Measurements from ENCODE around the gene SLC51A.
"Not testable (repeated sequence)": the region's sequence is repeated elsewhere in the genome, so short reads cannot be mapped to it uniquely, and the experiment has no call there.

The SLC51A gene

DNA sequence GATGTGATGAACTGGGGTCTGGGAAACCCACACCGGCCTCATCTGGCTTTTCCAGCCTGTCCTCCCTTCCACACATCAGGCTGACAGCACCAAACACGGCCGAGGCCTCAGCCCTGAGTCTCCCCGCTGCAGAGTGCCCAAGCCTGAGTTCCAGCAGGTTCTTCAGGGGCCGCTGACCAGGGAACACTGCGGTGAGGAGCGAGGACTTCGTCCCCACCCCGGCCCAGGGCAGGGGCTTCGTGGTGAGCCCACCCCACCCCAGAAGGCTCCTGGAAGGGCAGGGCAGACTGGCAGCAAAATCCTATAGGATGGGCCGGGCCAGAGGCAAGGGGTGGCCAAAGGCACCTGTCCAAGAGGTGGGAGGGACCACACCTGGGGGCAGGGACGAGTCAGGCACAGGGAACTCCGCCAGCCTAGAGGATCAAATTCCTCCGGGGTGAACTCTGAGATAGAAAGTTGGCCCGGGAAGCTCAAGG, at the start of gene SLC51A:
SLC51A (plus strand) TSS at position 446 of the 476 bp plus-strand sequence. CDS start 179 bp downstream, outside the sequence.
- no peak for DNase-seq (ENCODE audit: low read depth)
- TF ChIP-seq, protein P1, sequence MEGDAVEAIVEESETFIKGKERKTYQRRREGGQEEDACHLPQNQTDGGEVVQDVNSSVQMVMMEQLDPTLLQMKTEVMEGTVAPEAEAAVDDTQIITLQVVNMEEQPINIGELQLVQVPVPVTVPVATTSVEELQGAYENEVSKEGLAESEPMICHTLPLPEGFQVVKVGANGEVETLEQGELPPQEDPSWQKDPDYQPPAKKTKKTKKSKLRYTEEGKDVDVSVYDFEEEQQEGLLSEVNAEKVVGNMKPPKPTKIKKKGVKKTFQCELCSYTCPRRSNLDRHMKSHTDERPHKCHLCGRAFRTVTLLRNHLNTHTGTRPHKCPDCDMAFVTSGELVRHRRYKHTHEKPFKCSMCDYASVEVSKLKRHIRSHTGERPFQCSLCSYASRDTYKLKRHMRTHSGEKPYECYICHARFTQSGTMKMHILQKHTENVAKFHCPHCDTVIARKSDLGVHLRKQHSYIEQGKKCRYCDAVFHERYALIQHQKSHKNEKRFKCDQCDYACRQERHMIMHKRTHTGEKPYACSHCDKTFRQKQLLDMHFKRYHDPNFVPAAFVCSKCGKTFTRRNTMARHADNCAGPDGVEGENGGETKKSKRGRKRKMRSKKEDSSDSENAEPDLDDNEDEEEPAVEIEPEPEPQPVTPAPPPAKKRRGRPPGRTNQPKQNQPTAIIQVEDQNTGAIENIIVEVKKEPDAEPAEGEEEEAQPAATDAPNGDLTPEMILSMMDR (IDR thresholded peaks at IDR 0.05; ENCODE audit: insufficient read depth, low read depth, low read length, missing control alignments), result no peak
- no peak within 1 kb of the TSS for H3K4me3 ChIP-seq (ENCODE audit: low read depth, low read length)

DNA sequence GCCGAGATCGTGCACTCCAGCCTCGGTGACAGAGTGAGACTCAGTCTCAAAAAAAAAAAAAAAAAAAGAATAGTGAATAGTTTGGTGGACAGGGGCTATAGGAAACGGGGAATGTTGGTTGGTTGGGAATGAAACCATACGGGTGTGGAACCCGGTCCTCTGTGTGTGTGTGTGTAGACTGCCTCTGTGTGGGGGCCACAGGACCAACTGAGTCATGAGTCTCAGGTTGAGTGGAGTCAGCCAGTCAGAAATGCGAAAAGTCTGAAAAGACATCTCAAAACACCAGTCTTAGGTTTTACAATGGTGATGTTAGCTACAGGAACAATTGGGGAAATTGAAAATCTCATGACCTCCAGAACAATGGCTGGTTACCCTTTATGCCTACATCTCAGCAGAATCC, 49.6 kb upstream of the SLC51A start:
- DNase-seq (ENCODE audit: low read depth), result no peak

GRCh38 chr3:196168808-196169391, 47.4 kb upstream of the SLC51A start:
- no peak for DNase-seq (ENCODE audit: low read depth)
- TF ChIP-seq, protein P1 (IDR thresholded peaks at IDR 0.05; ENCODE audit: insufficient read depth, low read depth, low read length, missing control alignments), result no peak
- H3K4me3 ChIP-seq (ENCODE audit: low read depth, low read length), result no peak overlapping the region

More for the DNA sequence above, 49.6 kb upstream of the SLC51A start:
- TF ChIP-seq, protein P1 (IDR thresholded peaks at IDR 0.05; ENCODE audit: insufficient read depth, low read depth, low read length, missing control alignments), result no peak
- H3K4me3 ChIP-seq (ENCODE audit: low read depth, low read length), result no peak overlapping the region

DNA sequence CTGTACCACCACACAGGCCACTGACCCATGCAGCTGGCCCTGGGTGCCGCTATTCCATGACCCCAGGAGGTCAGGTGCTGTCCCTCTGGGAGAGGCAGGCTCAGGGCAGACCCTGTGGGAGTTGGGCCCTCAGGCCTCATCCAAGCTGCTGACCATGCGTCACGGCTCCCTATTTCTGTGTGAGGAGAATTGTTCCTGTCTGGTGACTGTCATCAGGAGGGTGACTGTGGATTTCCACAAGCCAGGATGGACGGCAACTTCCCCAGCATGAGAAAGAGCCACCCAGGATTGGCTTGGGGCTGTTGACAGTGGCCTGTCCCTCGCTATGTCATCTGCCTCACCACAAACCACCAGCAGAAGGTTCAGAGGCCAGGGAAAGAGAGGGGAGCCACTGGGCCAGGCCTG, 46.5 kb upstream of the SLC51A start:
- DNase-seq (ENCODE audit: low read depth), result no peak
- TF ChIP-seq, protein P1 (IDR thresholded peaks at IDR 0.05; ENCODE audit: insufficient read depth, low read depth, low read length, missing control alignments), result no peak
- no peak overlapping the region for H3K4me3 ChIP-seq (ENCODE audit: low read depth, low read length)

DNA sequence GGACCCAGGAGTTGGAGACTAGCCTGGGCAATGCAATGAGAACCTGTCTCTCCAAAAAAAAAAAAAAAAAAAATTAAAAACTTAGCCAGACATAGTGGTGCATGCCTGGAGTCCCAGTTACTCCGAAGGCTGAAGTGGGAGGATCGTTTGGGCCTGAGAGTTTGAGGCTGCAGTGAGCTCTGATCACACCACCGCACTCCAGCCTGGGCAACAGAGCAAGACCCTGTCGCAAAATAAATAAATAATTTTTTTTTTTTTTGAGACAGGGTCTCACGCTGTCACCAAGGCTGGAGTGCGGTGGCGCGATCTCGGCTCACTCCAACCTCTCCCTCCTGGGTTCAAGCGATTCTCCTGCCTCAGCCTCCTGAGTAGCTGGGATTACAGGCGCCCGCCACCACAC, 46.0 kb upstream of the SLC51A start:
- DNase-seq (ENCODE audit: low read depth); H3K4me3 ChIP-seq (ENCODE audit: low read depth, low read length): not testable (repeated sequence)

- TF ChIP-seq, protein P1 (IDR thresholded peaks at IDR 0.05; ENCODE audit: insufficient read depth, low read depth, low read length, missing control alignments), result no peak
- no peak for DNase-seq (ENCODE audit: low read depth)
- H3K4me3 ChIP-seq (ENCODE audit: low read depth, low read length), result no peak overlapping the region
Observed at GRCh38 chr3:196174652-196175051, 41.7 kb upstream of the SLC51A start.

DNA sequence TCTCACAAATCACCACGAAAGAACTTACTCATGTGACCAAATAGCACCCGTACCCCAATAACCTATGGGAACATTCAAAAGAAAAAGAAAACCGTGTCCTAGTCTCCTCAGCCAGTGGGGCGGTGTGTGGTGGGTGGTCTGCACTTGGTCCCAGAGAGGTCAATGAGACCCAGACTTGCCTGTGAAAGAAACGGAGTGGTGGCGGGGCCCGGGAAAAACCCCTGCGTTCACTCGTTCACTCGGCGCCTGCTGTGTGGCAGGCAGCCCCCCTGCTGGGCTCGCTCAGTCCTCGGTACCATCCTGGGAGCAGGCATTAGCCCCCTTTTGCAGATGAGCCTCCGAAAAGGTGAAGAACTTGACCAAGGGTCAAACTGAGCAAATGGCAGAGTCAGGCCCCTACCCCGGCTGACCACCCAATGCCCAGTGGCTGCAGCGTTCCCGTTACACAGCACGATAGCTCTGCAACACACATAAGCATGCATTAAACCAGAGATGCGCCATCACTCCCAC, 41.2 kb upstream of the SLC51A start:
- no peak overlapping the region for H3K4me3 ChIP-seq (ENCODE audit: low read depth, low read length)
- no peak for DNase-seq (ENCODE audit: low read depth)
- TF ChIP-seq, protein P1 (IDR thresholded peaks at IDR 0.05; ENCODE audit: insufficient read depth, low read depth, low read length, missing control alignments), result no peak
